Measurements from ENCODE around the gene FAM3B.

The FAM3B gene, protein sequence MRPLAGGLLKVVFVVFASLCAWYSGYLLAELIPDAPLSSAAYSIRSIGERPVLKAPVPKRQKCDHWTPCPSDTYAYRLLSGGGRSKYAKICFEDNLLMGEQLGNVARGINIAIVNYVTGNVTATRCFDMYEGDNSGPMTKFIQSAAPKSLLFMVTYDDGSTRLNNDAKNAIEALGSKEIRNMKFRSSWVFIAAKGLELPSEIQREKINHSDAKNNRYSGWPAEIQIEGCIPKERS

GRCh38 chr21:41316200-41317062 is at the start of gene FAM3B:
TSS of gene FAM3B (plus strand) at chr21:41316801. CDS start at chr21:41316880, 79 bp downstream.
- TF ChIP-seq TEAD4 (IDR thresholded peaks at IDR 0.05) (no peak), USF1 (IDR thresholded peaks at IDR 0.05) (no peak), TAF1 (IDR thresholded peaks at IDR 0.05; ENCODE audit: low read depth) (no peak), TCF12 (IDR thresholded peaks at IDR 0.05; ENCODE audit: low read depth) (no peak), MAX (IDR thresholded peaks at IDR 0.05) (no peak), EGR1 (IDR thresholded peaks at IDR 0.05) (no peak), NFIC (IDR thresholded peaks at IDR 0.05) (no peak), CREB1 (IDR thresholded peaks at IDR 0.05; ENCODE audit: low read depth) (no peak), FOXM1 (IDR thresholded peaks at IDR 0.05; ENCODE audit: borderline replicate concordance, low read depth) (no peak), YY1 (IDR thresholded peaks at IDR 0.05; ENCODE audit: low read depth) (no peak), REST (IDR thresholded peaks at IDR 0.05; ENCODE audit: low read depth) (no peak), RAD21 (IDR thresholded peaks at IDR 0.05; ENCODE audit: low read depth) (no peak), ZBTB7A (IDR thresholded peaks at IDR 0.05; ENCODE audit: low read depth) (no peak), EP300 (IDR thresholded peaks at IDR 0.05; ENCODE audit: borderline replicate concordance) (no peak), CEBPB (IDR thresholded peaks at IDR 0.05) (no peak)

DNA sequence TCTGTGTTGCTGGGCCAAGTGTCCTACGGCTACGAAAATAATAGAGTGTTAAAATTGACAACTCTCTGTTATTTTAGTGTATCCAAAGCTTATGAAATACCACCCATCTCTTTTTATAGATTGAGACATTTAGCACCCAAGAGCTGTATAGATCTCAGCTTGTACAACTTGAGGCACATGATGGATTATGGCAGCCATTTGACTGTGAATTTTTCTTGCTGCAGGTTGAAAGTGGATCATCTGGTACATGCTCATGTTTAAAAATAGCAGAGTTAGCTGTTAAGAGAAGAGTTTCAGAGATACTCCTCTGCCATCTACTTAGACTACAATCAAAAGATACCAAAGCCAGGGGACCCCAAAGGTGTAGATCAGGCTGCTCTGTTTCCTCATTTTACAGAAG is 49.3 kb upstream of the FAM3B start:
- no peak for TF ChIP-seq RAD21 (IDR thresholded peaks at IDR 0.05; ENCODE audit: low read depth)
- no peak for TF ChIP-seq NFIC (IDR thresholded peaks at IDR 0.05)
- TF ChIP-seq TEAD4 (IDR thresholded peaks at IDR 0.05): no peak
- TF ChIP-seq MAX (IDR thresholded peaks at IDR 0.05): no peak
- TF ChIP-seq ZBTB7A (IDR thresholded peaks at IDR 0.05; ENCODE audit: low read depth): no peak
- TF ChIP-seq EP300 (IDR thresholded peaks at IDR 0.05; ENCODE audit: borderline replicate concordance): no peak
- TF ChIP-seq EGR1 (IDR thresholded peaks at IDR 0.05): no peak
- TF ChIP-seq FOXM1 (IDR thresholded peaks at IDR 0.05; ENCODE audit: borderline replicate concordance, low read depth): no peak
- TF ChIP-seq YY1 (IDR thresholded peaks at IDR 0.05; ENCODE audit: low read depth): no peak
- TF ChIP-seq TAF1 (IDR thresholded peaks at IDR 0.05; ENCODE audit: low read depth): no peak
- no peak for TF ChIP-seq CEBPB (IDR thresholded peaks at IDR 0.05)
- no peak for TF ChIP-seq CREB1 (IDR thresholded peaks at IDR 0.05; ENCODE audit: low read depth)
- TF ChIP-seq TCF12 (IDR thresholded peaks at IDR 0.05; ENCODE audit: low read depth): no peak
- TF ChIP-seq REST (IDR thresholded peaks at IDR 0.05; ENCODE audit: low read depth): no peak

- TF ChIP-seq NFIC (IDR thresholded peaks at IDR 0.05) (peak; percentile 12; the same call in 1 of the 2 replicates), RAD21 (IDR thresholded peaks at IDR 0.05; ENCODE audit: low read depth) (no peak)
These were observed 47.1 kb upstream of the FAM3B start for GRCh38 chr21:41269535-41269934.

DNA sequence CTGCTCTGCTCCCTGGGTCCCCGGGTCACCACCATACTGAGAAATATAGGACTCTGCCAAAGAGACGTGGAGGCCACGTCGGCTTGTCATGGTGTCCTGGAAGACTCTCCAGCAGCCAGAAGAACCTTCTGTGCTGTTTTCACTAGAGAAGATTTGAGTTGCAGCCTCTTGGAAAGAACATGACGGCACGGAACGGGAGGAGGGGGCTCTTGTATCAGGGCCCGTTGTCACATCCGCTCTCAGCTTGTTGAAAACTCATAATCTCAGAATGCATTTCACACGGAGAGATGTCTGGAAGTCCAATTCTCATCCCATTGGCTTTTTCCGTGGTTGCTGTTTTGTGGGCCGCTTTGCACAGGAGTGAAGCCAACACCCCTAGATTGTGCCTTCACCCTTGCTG is 39.4 kb upstream of the FAM3B start:
- TF ChIP-seq TEAD4 (IDR thresholded peaks at IDR 0.05) (no peak), CEBPB (IDR thresholded peaks at IDR 0.05) (no peak), YY1 (IDR thresholded peaks at IDR 0.05; ENCODE audit: low read depth) (no peak), USF1 (IDR thresholded peaks at IDR 0.05) (no peak), EGR1 (IDR thresholded peaks at IDR 0.05) (no peak), ZBTB7A (IDR thresholded peaks at IDR 0.05; ENCODE audit: low read depth) (no peak)

DNA sequence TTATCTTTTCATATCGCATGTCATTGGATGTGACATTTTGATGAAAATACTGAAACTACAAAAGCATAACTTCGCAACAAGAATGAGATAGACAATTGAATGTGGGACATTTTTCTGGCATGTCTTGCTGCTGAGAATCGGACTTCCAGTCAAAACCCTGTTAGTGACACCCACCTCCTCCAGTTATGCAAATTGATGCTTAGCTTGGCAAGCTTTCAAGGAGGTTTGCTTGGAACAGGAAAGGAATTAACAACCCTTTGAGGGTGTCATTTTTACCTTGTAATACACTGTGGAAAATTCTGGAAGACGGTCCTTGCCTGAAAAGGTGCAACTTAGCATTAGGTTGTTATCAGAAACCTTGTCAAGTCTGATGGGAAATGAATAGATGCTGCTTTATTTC is 38.8 kb upstream of the FAM3B start:
- TF ChIP-seq MAX (IDR thresholded peaks at IDR 0.05) (no peak), TAF1 (IDR thresholded peaks at IDR 0.05; ENCODE audit: low read depth) (no peak), NFIC (IDR thresholded peaks at IDR 0.05) (no peak), EP300 (IDR thresholded peaks at IDR 0.05; ENCODE audit: borderline replicate concordance) (no peak)
